Breast epithelium (tissue), 4 donors: ENCODE data around the gene DHX16. TPM values are rescaled to one million over a fixed set of nuclear protein-coding genes. Genes with fewer than 3 reads are reported as not detected.

ENCODE experiments used
- DNase-seq, 2 donors: peaks; one replicate each; pipeline ENCODE4 v3.0.0-alpha.2; 2019; ENCODE audit warnings: low spot score in 2 of 2
- H3K27ac ChIP-seq, 2 donors: fragments of 200-600 bp; sonication (generic) in 1 of 2; one replicate each; pipeline ENCODE4 v1.5.1; 2016 to 2019; ENCODE audit warnings: mild to moderate bottlenecking in 1 of 2
- H3K27me3 ChIP-seq, 2 donors: fragments of 200-600 bp; sonication (generic) in 1 of 2; one replicate each; pipeline versions ENCODE4 v1.5.1 to v1.6.0; 2017 to 2019; ENCODE audit warnings: control low read depth in 1 of 2, mild to moderate bottlenecking in 1 of 2
- H3K36me3 ChIP-seq: fragments of 200-600 bp; one replicate; pipeline ENCODE4 v1.5.1; 2019
- H3K4me1 ChIP-seq, 2 donors: fragments of 200-600 bp; sonication (generic); one replicate each; pipeline ENCODE4 v1.5.1; 2016 to 2019; ENCODE audit warnings: control low read depth in 1 of 2
- H3K4me3 ChIP-seq, 3 donors: fragments of 200-600 bp; sonication (generic); 1 replicate in 2 of 3; 2 replicates in 1 of 3; pipeline ENCODE4 v1.5.1; 2016 to 2019; ENCODE audit warnings: mild to moderate bottlenecking in 3 of 3, moderate library complexity in 2 of 3
- H3K9me3 ChIP-seq, 2 donors: fragments of 200-600 bp; sonication (generic) in 1 of 2; one replicate each; pipeline ENCODE4 v1.5.1; 2016 to 2019; ENCODE audit warnings: control low read depth in 1 of 2
- CTCF ChIP-seq, 3 donors: fragments of 450-650 bp; IDR thresholded peaks; one replicate each; pipeline ENCODE4 v1.5.1; 2016 to 2017; ENCODE audit warnings: antibody characterized with exemption in 3 of 3, mild to moderate bottlenecking in 3 of 3, moderate library complexity in 3 of 3
- POLR2A ChIP-seq: fragments of 450-650 bp; IDR thresholded peaks from one replicate; pipeline ENCODE4 v1.6.1; 2016; ENCODE audit warnings: antibody characterized with exemption, mild to moderate bottlenecking, moderate library complexity
- POLR2AphosphoS5 ChIP-seq, 3 donors: sonication (generic); formaldehyde crosslinking; IDR thresholded peaks; one replicate each; pipeline ENCODE4 v1.6.1; 2017; ENCODE audit warnings: antibody characterized with exemption in 3 of 3
- intact Hi-C: fragments of 100-400 bp; cut with DNase I; formaldehyde crosslinking; loops from one replicate; pipeline ENCODE4 v1.15.1; 2023; ENCODE audit warnings: low total_unique reads
- total RNA-seq, 3 donors: library from RNA; depleted of rRNA; stranded (reverse); fragments of >200 nt; gene quantifications; one replicate each; pipeline ENCODE4 v1.1.0, GENCODE V29; 2016

The DHX16 gene
- total RNA-seq, 3 donors from 2014 or later = 23.5 to 35.3 (median 26.2) TPM

- no peak for TF ChIP-seq POLR2AphosphoS5 (IDR thresholded peaks at IDR 0.05)
- TF ChIP-seq POLR2A = no peak
- no peak for TF ChIP-seq CTCF (IDR thresholded peaks at IDR 0.05)
- Histone ChIP-seq H3K4me1 (no peaks in the 10 kb centered on the region), H3K27me3 (no peaks in the 10 kb centered on the region), H3K36me3 (no peaks in the 10 kb centered on the region), H3K27ac (peak overlapping the region in 1 of 2 donors; percentile 73), H3K4me3 (no peak overlapping the region), H3K9me3 (no peaks in the 10 kb centered on the region)
- no peak for DNase-seq
- intact Hi-C loops = no loop called here
Observed at GRCh38 chr6:30696432-30696831, 23.6 kb upstream of the DHX16 start.

- peaks cover 5 to 18% of the 10 kb centered on the region in 2 donors for H3K4me1 ChIP-seq
- no peaks in the 10 kb centered on the region for H3K36me3 ChIP-seq
- no peaks in the 10 kb centered on the region for H3K9me3 ChIP-seq
- peak overlapping the region; percentile 96 to 97 for H3K27ac ChIP-seq
- TF ChIP-seq POLR2AphosphoS5 (IDR thresholded peaks at IDR 0.05) (no peak), CTCF (IDR thresholded peaks at IDR 0.05) (no peak)
- intact Hi-C loops = no loop called here
- DNase-seq = no peak
- peak overlapping the region; percentile 65 to 72 (median 66) for H3K4me3 ChIP-seq
- H3K27me3 ChIP-seq = no peaks in the 10 kb centered on the region
Observed at GRCh38 chr6:30691208-30691847, 18.5 kb upstream of the DHX16 start.

GRCh38 chr6:30690403-30691207 is 17.8 kb upstream of the DHX16 start, which contains the start of gene NRM:
NRM (minus strand) TSS chr6:30690984; CDS start chr6:30690974, 10 bp downstream.
- H3K36me3 ChIP-seq = no peaks in the 10 kb centered on the region
- TF ChIP-seq POLR2AphosphoS5 (IDR thresholded peaks at IDR 0.05) = peak; percentile 39 to 84 (median 71)
- no peak for TF ChIP-seq CTCF (IDR thresholded peaks at IDR 0.05)
- no peak for TF ChIP-seq POLR2A
- DNase-seq = peak; percentile 81 to 90

GRCh38 chr6:30689985-30690384 is 17.2 kb upstream of the DHX16 start:
- no peaks in the 10 kb centered on the region for H3K36me3 ChIP-seq
- no peaks in the 10 kb centered on the region for H3K9me3 ChIP-seq
- peaks cover 5 to 18% of the 10 kb centered on the region in 2 donors for H3K4me1 ChIP-seq
- peak overlapping the region; percentile 96 to 97 for H3K27ac ChIP-seq
- intact Hi-C loops = no loop called here
- no peak for TF ChIP-seq POLR2AphosphoS5 (IDR thresholded peaks at IDR 0.05)
- TF ChIP-seq CTCF (IDR thresholded peaks at IDR 0.05) = no peak
- no peak for TF ChIP-seq POLR2A
- peak overlapping the region; percentile 65 to 72 (median 66) for H3K4me3 ChIP-seq
- no peaks in the 10 kb centered on the region for H3K27me3 ChIP-seq
- no peak for DNase-seq

More at GRCh38 chr6:30690403-30691207, 17.8 kb upstream of the DHX16 start, which contains the start of gene NRM:
- no peaks in the 10 kb centered on the region for H3K27me3 ChIP-seq
- peak within 1 kb of the TSS; percentile 65 to 72 (median 66) for H3K4me3 ChIP-seq
- intact Hi-C loops = no loop called here
- H3K27ac ChIP-seq = peak within 1 kb of the TSS; percentile 96 to 97
- no peaks in the 10 kb centered on the region for H3K9me3 ChIP-seq
- H3K4me1 ChIP-seq = peaks cover 5 to 18% of the 10 kb centered on the region in 2 donors
